ENCODE data around the gene CIAO2A. TPM values are rescaled to one million over a fixed set of nuclear protein-coding genes. Genes with fewer than 3 reads are reported as not detected.
"Not testable (repeated sequence)": the region's sequence is repeated elsewhere in the genome, so short reads cannot be mapped to it uniquely, and the experiment has no call there.

The CIAO2A gene, protein sequence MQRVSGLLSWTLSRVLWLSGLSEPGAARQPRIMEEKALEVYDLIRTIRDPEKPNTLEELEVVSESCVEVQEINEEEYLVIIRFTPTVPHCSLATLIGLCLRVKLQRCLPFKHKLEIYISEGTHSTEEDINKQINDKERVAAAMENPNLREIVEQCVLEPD
- total RNA-seq (2014; rRNA removed; shearing (Covaris generic)), result 137 and 147 TPM in 2 replicates

DNA sequence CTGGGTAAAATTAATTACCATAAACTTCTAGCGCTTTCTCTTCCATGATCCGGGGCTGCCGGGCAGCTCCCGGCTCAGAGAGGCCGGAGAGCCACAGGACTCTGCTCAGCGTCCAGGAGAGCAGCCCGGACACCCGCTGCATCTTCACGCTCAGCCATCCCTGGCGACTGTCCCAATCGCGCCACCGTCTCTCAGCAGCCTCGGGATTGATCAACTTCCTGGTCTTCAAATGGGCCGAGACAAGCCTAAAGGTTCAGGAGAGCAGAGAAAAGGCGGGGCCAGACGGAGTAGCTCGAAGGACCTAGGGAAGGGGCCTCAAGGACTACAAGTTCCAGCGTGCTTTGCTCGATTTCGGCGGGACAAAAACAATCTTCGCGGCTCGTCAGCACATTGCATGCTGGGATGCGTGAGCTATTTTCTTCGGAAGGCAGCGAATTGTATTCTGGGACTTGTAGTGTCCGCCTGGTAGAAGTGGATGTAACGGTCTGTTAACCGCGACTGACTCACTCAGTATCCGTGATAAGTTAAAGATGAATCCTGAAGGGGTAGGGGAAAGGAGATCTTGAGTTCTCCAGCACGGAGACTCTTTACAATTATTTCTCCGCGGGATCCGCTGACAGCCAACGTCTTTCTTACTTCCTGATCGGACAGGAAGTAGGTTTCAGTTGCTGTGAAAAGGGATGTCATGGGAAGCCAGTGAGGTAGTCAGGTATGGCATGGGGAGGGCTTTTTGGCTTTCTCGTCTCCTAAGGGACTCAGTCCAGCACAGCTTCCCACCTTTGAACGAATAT, at the start of gene CIAO2A:
CIAO2A (minus strand) TSS at position 212 of the 791 bp plus-strand sequence; CDS start at position 142, 70 bp downstream.
- peak; percentile 100 for DNase-seq (ENCODE audit: low spot score)

DNA sequence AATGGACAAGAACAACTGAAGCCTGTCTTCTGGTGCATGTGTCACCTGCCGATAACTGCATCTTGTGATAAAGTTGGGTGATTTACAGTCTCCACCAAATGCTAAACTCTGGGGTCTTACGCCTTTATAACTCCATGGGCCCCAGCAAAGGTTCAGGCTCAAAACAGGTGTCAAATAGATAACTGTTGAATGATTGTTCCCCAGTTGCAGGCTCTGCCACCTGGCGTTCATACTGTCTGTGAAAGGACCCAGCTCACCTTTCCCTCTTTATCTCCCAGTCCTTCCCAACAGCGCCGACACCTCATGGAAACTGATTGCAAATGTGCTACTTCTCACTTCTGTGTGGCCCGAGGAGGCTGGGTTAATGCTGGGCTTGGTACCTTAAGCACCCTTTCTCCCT, 49.6 kb upstream of the CIAO2A start:
- DNase-seq (ENCODE audit: low spot score), result no peak

DNA sequence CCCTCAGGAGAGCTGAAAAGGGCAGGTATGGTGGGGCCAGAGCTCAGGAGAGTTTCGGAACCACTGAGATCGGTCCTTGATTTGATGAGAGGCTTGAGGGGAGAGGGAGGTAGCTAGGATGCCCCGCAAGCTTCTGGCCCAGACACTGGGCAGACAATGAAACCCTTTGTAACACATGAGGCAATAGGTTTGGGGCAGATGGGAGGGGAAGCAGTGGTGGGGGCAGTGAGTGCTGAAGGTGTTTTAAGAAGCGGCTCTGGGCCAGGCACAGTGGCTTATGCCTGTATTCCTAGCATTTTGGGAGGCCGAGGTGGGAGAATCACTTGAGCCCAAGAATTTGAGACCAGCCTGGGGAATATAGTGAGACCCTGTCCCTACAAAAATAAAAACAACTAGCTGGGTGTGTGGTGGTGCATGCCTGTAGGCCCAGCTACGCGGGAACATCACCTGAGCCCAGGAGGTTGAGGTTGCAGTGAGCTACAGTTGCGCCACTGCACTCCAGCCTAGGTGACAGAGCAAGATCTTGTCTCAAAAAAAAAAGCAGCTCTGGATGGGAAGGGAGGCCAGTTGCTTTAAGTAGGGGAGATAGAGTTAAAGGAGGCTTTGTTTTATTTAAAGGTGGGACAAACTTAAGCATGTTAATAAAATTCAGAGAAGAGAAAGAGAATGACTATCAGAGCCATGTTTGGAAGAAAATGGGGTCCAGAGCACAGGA, 48.3 kb upstream of the CIAO2A start:
- DNase-seq (ENCODE audit: low spot score), result no peak

DNA sequence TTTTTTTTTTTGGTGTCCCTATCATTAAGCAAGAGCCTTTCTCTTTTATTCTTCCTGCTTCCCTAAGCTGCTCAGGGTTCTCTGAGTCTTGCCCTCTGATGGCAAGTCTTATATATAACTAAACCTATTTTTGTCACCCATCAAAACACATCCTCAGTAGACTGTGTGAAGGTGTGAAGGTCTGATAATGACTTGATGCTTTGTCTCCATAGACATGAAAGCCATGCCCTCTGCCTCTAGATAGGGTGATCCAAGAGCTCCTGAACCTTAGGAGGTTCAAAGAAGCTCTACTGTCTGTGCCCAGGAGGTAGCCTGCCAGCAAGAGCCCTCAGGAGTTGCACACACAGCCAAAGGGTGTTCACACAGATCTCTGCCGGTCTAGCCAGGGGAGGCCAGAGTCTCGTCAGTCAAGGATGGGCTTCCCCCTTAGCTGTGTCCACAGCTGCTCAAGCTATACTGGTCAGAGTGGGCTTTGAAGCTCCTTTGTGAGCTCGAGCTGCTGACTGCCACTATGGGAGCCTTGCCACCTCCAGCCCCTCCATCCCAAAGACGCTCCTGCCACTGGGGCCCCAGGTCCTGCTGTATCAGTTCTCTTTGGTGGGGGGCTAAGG, 44.8 kb upstream of the CIAO2A start:
- DNase-seq (ENCODE audit: low spot score), result no peak

DNA sequence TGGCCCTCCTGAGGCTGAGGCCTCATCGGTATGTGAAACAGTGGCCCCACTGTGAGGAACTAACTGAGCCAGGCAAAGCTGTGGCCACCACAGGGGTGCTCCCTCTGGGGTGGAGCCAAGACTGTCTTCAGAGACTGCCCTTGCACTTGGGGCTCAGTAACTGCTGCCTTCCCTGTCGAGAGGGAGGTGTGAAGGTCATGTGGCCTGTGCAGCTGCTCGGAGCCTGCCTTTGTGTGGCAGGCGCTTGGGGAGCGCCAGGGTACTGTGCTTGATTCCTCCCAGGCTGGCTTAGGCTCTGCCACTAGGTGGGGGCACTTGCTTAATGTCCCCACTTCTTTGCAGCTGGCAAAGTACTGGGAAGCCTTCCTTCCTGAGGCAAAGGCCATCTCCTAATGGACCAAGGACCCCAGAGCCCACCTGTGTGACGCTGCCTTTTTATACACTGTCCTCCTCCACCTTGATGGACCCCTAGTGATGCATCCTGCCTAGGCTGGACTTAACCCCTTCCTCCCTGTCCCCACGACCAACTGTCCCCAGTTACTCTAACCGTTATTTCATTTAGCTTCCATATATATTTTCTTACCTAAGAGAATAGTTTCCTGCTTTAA, 43.7 kb upstream of the CIAO2A start:
- DNase-seq (ENCODE audit: low spot score), result no peak

DNA sequence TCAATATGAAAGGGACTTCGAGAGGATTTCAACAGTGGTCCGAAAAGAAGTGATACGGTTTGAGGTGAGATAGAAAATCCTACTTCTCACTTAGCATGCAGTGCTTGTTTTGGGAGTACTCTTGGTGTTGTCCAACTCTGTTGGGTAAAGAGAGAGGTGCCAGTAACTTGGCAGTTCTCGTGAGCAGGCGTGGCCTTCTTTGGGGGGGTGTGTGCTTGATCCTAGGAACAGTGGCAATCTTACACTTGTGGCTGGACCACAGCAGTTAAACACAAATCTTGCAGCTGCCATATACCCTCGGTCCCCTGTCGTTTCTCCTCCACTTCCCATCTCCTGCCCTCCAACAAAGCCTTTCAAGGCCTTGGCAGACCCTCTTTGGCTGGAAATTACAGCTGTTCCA, 42.7 kb upstream of the CIAO2A start:
- no peak for DNase-seq (ENCODE audit: low spot score)

DNA sequence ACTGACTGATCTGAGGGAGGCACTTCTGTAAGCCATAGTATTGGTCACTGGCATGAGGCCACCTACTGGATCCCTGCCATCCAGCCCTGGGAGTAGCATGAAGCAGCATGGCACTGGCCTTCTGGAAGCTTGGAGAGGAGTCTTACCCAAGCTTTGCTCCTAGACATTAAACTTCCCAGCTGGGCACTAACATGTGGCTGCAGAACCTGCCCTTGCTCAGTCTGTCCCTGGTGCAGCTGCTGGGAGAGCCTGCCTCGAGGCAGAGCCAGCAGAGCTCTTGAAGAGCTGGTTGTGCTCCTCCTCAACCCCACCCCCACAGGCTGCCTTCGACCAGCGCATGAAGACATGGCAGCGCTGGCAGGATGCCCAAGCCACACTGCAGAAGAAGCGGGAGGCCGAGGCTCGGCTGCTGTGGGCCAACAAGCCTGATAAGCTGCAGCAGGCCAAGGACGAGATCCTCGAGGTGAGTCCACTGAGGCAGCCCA, 40.7 kb upstream of the CIAO2A start:
- DNase-seq (ENCODE audit: low spot score), result no peak

DNA sequence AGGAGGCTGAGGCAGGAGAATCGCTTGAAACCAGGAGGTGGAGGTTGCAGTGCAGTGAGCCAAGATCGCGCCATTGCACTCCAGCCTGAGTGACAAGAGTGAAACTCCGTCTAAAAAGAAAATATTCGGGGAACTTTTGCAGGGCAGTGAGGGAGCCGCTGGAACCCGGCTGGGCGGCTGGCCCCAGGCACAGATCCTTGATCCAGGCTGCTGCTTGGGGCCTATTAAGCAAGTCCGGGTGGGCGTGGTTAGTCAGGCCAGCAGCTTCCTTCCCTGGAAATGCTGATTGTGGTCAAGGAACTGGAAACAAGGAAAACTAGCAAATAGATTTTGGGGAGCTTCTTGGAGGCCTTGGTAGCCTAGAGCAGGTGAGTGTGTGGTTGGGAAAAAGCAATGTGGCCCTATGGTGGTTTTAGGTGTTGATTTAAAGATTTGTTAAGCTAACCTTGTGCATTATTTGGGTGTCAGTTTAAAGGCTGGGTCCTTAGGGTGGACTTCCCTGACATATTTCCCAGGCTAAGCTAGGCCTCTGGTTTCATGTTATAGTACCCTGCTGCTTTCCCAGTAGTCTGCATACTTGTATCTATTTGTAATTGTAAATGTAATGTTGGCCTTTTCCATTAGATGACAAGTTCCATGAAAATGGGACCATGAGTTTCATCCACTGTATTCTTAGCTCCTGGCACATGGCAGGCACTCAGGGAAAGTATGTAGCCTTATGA, 40.1 kb upstream of the CIAO2A start:
- DNase-seq (ENCODE audit: low spot score), result no peak

DNA sequence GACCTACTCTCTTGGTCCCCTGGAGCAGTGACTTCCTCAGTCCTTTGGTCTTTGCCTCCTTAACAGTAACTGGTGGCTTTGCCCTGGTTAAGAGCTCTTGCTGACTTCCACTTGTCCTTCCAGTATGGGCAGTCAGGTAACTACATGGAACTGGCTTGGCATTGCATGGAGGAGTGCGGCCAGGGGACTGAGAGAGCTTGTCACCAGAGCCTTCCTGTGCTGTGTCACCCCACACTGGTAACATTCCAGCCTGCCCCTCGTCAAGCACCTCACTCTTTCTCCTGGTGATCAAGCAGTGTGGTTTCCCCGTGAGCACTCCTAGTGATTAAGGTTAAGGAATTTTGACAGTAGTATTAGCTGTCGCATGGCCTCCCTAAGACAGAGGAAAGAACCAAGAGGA, 38.6 kb upstream of the CIAO2A start:
- no peak for DNase-seq (ENCODE audit: low spot score)

DNA sequence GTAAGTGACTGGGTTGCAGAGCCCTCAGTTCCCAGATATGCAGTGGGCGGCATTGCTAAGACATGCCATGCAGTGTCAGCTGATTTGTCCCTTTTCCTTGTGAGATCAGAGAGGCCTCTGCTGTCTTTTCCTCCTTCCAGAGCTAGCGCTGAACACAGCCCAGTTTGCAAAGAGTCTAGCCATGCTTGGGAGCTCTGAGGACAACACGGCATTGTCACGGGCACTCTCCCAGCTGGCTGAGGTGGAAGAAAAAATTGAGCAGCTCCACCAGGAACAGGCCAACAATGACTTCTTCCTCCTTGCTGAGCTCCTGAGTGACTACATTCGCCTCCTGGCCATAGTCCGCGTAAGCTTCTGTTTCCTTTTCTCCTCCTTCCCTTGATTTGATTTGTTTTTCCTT, 37.9 kb upstream of the CIAO2A start:
- no peak for DNase-seq (ENCODE audit: low spot score)

DNA sequence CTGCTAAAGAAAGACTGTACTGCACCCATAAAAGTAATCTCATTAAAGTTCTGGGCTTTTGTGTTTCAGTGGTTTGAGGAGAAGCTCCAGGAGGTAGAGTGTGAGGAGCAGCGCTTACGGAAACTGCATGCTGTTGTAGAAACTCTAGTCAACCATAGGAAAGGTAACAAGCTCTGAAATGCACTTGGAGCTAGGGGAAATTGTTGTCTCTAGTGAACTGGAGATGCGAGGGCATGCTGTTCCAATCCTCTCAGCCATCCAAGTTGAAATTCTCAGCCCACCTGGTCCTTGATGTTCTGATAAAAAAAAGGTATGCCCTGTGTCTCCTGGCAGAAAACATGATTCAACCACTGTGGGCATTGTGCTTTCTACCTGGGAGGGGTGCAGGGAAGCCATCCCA, 36.5 kb upstream of the CIAO2A start:
- no peak for DNase-seq (ENCODE audit: low spot score)

DNA sequence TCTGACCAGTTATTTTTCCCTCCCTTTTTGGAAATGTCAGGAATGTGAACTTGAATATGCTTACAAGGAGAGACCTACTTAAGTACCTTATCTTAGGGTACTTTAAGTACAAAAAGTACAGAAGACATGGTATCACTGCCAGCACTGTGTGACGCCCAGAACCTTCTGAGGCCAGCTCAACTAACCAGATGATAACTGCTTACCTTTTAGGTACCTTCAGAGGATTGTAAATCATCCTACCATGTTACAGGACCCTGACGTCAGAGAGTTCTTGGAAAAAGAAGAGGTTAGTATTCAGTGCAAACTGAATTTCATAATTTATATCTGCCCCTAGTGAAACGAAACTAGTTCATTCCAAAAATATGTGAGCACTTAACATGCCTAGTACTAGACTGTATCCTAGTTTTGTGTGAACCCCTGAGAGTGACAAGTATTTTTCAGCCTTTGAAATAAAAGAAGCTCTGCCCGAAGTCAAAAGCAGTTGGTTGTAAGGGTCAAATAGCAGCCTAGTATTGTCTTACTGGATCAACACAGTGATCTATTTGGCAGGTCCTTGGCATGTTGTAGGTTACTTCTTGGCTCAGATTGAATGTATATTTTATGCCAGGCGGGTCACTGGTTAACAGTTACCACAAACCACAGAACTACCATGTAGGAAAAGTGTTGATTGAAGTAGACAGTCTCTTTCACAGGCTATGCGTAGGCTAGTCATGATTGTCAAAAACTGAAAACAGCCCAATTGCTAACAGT, 34.1 kb upstream of the CIAO2A start:
- no peak for DNase-seq (ENCODE audit: low spot score)

DNA sequence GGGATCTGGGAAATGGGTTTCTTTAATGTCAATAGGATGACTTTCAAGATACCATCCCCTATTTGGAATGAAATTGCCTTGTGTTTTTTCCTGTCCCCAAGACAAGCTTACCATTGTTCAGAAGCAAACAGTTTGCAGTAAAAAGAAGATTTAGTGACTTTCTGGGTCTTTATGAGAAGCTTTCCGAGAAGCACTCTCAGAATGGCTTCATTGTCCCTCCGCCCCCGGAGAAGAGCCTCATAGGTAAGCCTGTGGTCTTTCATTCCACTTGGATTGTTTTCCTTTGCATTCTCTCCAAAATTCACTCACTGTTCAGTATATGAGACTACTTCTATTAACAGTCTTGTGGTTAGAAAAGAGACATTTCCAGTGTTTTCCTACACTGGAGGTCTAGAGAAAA, 32.3 kb upstream of the CIAO2A start:
- DNase-seq (ENCODE audit: low spot score), result no peak

DNA sequence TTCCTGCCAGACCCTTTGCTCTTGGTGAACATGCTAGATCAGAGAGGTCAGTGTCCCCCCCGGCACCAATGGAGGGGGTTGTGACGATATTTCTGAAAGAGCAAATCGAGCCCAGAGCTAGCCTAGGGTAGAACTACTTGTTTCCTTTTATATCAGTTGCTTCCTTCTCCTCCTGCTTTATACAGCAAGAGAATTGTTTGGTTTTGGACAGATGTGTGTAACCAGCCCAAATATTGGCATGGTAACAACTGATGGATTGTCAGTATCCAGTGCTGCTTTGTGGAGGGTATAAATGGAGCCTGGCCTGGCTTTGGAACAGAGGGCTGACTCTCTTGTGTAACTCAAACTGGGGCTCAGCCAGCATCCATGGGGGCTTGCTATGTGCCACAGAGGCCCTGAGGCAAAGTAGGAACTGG, 29.3 kb upstream of the CIAO2A start:
- DNase-seq (ENCODE audit: low spot score), result no peak

DNA sequence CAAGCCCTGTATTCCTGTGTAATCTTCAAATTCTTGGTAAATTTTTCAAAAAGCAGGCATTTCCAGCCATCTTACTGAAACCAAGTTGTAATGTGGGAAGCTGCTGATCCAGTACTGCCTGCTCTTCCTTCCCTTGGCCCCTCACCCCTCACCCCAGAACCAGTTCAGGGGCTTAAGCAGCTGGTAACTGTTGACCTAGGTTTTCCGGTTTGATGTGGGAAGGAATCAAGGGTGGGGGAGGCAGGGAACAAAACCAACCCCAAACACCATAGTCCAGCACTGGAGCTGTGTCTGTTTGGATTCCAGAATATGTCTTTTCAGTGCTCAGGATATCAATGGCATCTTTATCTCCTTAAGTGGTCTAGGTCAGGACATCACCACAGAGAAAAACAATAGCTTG, 28.8 kb upstream of the CIAO2A start:
- DNase-seq (ENCODE audit: low spot score), result no peak

DNA sequence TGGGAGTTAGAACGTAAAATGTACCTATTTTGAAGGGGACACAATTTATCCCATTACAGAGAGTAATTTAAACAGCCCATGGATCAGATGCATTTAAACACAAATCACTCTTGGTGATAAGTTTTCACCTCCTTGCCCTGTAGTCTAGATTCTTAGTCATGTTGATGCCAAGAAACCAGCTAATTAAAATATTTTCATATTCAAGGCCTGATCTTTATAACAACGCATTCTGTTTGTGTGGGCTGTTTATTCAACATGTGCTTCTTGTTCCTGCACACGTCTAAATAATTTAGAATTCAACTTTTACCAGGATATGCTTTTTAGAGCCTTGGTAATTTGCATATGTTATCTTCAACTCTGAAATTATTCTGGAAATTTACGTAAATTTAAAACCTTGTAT, 28.0 kb upstream of the CIAO2A start:
- DNase-seq (ENCODE audit: low spot score), result no peak

DNA sequence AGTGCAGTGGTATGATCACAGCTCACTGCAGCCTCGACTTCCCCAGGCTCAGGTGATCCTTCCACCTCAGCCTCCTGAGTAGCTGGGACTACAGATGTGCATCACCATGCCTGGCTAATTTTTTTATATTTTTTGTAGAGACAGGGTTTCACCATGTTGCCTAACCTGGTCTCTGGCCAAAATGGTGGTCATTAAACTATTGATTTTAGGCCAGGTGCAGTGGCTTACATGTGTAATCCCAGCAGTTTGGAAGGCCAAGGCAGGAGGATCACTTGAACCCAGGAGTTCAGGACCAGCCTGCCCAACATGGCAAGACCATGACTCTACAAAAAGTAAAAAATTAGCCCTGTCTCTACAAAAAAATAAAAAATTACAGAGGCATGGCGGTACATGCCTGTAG, 26.7 kb upstream of the CIAO2A start:
- not testable (repeated sequence) for DNase-seq (ENCODE audit: low spot score)

DNA sequence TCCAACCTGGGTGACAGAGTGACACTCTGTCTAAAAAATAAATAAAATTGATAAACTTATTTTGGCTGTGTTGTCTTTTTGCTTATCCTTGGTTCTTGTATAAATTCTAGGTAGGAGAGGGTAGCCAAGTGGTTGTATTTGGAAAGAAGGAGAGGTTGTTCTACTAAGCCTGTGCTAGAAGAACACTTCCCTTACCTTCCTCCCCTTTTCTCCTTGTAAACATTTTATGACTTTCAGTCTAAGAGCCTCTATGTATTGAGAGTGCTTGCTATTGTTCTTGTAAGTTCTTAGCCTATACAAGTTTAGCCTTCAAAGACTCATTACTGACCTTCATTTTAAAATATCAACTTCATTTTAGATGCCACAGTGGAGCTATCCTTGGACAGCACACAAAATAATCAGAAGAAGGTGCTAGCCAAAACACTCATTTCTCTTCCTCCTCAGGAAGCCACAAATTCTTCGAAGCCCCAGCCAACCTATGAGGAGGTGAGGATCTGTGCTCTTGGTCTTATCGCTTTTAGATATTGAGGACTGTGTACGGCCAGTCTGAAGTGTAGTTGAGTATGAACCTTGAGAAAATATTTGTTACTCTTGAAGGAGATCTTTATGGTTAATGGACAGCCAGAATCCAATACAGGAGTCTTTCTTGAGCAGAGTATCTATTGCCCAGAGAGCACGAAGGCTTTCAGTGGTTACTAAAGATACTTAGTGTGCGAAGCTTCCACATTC, 24.3 kb upstream of the CIAO2A start:
- DNase-seq (ENCODE audit: low spot score), result no peak

DNA sequence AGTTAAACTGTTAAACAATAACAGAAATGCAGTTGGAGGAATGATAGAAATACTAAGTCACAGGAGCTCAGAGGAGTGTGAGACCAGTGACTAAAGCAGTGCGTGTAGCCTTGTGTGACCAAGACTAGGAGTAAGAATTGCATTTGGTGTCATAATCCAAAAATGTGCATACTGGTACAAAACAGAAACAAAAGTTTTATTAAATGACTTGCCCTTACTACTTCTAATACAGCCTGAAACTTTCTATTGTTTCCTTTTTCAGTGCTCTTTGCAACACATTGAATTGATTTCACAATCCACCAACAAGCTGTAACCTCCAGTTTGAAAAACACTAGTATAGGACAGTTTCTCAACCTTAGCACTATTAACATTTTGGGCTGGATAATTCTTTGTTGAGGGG, 19.3 kb upstream of the CIAO2A start:
- DNase-seq (ENCODE audit: low spot score), result no peak

All from HT-29 (cell line).